ENCODE results near the gene TSKS. TPM values are rescaled to one million over a fixed set of nuclear protein-coding genes. Genes with fewer than 3 reads are reported as not detected.

TSKS gene, protein sequence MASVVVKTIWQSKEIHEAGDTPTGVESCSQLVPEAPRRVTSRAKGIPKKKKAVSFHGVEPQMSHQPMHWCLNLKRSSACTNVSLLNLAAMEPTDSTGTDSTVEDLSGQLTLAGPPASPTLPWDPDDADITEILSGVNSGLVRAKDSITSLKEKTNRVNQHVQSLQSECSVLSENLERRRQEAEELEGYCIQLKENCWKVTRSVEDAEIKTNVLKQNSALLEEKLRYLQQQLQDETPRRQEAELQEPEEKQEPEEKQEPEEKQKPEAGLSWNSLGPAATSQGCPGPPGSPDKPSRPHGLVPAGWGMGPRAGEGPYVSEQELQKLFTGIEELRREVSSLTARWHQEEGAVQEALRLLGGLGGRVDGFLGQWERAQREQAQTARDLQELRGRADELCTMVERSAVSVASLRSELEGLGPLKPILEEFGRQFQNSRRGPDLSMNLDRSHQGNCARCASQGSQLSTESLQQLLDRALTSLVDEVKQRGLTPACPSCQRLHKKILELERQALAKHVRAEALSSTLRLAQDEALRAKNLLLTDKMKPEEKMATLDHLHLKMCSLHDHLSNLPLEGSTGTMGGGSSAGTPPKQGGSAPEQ
- under 1 TPM; 0.23 to 0.83 TPM for total RNA-seq
- under 1 TPM; 0.56 to 0.65 TPM for polyA plus RNA-seq
- long read RNA-seq, donor 1: 0 reads
- long read RNA-seq, donor 2: 0 reads
- long read RNA-seq, donor 3, partial matches to known transcripts: 8 of 8 reads
- long read RNA-seq, donor 3, other reads (novel, unspliced or antisense): 0 of 8 reads
- long read RNA-seq, donor 4: 0 reads
- long read RNA-seq, donor 5: 0 reads

DNA sequence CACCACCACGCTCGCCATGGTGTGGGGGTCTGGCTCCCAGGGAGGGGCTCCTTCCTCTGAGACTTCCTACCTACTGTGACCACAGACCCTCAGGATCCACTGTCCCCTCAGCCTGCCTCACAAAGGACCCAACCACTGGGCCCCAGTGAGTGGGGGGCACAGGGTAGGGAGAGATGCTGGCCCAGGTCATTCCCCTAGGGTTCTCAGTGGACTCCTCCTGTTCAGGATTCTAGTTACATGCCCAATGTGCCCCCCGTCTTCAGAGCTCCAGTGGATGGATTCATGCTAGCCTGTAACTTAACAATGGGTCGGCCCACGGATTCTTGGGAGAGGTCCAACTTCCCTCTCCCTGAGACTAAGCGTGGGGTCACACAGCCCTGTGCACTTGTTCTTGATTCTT lies at the start of gene TSKS:
Gene TSKS (minus strand): TSS at position 77 of the 400 bp plus-strand sequence. CDS start 59 bp downstream, at position 18.
- no peak within 1 kb of the TSS for H3K4me3 ChIP-seq
- DNase-seq (no peak), ATAC-seq (ENCODE audit: insufficient read depth, low FRiP score) (no peak)
- no peak within 1 kb of the TSS for H3K9ac ChIP-seq (ENCODE audit: insufficient read depth in 1 of 2, low read length in 2 of 2)
- no peak within 1 kb of the TSS for H3K27ac ChIP-seq (ENCODE audit: low read depth in 1 of 2, low read length in 1 of 2)
- H3K4me1 ChIP-seq (ENCODE audit: control insufficient read depth in 5 of 5, insufficient read depth in 5 of 5, low read length in 5 of 5): peaks cover 0 to 23% (median 5%) of the 10 kb centered on the region in 5 donors
- 75 to 79% methylated on average over 6 of the region's 6 CpGs for WGBS, 2 donors
- TF ChIP-seq, protein P1, sequence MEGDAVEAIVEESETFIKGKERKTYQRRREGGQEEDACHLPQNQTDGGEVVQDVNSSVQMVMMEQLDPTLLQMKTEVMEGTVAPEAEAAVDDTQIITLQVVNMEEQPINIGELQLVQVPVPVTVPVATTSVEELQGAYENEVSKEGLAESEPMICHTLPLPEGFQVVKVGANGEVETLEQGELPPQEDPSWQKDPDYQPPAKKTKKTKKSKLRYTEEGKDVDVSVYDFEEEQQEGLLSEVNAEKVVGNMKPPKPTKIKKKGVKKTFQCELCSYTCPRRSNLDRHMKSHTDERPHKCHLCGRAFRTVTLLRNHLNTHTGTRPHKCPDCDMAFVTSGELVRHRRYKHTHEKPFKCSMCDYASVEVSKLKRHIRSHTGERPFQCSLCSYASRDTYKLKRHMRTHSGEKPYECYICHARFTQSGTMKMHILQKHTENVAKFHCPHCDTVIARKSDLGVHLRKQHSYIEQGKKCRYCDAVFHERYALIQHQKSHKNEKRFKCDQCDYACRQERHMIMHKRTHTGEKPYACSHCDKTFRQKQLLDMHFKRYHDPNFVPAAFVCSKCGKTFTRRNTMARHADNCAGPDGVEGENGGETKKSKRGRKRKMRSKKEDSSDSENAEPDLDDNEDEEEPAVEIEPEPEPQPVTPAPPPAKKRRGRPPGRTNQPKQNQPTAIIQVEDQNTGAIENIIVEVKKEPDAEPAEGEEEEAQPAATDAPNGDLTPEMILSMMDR (IDR thresholded peaks at IDR 0.05; ENCODE audit: control extremely low read depth, extremely low read depth): no peak
- H3K36me3 ChIP-seq (ENCODE audit: control insufficient read depth in 4 of 4, insufficient read depth in 4 of 4, low read length in 4 of 4): no peaks in the 10 kb centered on the region
- H3K27me3 ChIP-seq (ENCODE audit: control insufficient read depth in 3 of 3, insufficient read depth in 3 of 3, low read length in 2 of 3): no peaks in the 10 kb centered on the region
- H3K9me3 ChIP-seq (ENCODE audit: control insufficient read depth in 4 of 4, insufficient read depth in 3 of 4, low read length in 3 of 4): no peaks in the 10 kb centered on the region

DNA sequence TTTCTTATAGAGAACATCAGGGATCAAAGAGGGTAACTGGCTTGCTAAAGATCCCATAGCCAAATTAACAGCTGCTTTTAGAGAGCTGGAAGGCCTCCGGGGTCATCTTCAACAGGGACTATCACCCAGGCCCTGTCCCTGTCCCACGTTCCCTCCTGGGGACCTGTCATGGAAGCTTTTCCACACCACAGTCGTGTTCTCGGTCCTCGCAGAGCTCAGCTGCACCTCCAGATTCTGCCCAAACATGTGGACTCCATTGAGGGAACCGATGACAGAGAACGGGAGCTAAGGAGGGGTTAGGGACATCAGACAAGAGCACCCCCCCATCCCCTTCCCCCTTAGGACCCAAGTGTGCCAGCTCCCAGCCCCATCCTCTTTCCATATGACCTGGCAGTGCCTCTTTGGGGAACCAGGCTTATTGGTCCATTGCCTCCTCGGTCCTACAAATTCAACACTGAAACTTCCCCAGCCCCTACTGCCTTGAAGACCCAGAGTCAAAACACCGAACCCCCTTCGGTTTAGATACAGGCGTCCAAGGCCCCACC lies 49.4 kb upstream of the TSKS start:
- TF ChIP-seq, protein P1 (IDR thresholded peaks at IDR 0.05; ENCODE audit: control extremely low read depth, extremely low read depth): no peak
- ATAC-seq (ENCODE audit: insufficient read depth, low FRiP score) (no peak), DNase-seq (no peak)
- peak overlapping the region; percentile 84 to 87 for H3K27ac ChIP-seq (ENCODE audit: low read depth in 1 of 2, low read length in 1 of 2)
- H3K4me3 ChIP-seq: peak overlapping the region; percentile 43
- no peaks in the 10 kb centered on the region for H3K36me3 ChIP-seq (ENCODE audit: control insufficient read depth in 4 of 4, insufficient read depth in 4 of 4, low read length in 4 of 4)
- H3K9me3 ChIP-seq (ENCODE audit: control insufficient read depth in 4 of 4, insufficient read depth in 3 of 4, low read length in 3 of 4): no peaks in the 10 kb centered on the region
- no peaks in the 10 kb centered on the region for H3K27me3 ChIP-seq (ENCODE audit: control insufficient read depth in 3 of 3, insufficient read depth in 3 of 3, low read length in 2 of 3)
- 52% methylated on average over 11 of the region's 11 CpGs for WGBS, 2 donors
- H3K9ac ChIP-seq (ENCODE audit: insufficient read depth in 1 of 2, low read length in 2 of 2): peak overlapping the region; percentile 46 to 99
- peaks cover 0 to 20% (median 8%) of the 10 kb centered on the region in 5 donors for H3K4me1 ChIP-seq (ENCODE audit: control insufficient read depth in 5 of 5, insufficient read depth in 5 of 5, low read length in 5 of 5)

DNA sequence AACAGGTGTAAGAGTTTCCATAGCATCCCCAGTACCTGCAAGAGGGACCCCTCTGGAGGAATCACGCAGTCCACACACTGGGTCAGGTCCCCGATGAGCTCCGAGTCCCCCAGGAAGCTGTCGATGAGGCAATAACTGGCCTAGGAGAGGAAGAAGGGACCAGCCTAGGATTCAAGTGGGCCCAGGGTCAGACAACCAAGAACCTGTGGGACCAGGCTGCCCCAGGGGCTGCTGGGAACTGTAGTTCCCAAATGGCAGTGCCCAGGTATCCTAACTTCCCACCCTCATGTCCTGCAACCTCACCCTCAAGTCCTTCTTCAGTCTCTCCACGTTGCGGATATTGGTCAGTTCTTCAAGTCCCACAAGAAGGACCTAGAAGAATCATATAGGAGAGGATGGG lies 48.2 kb upstream of the TSKS start:
- H3K36me3 ChIP-seq (ENCODE audit: control insufficient read depth in 4 of 4, insufficient read depth in 4 of 4, low read length in 4 of 4): peaks cover 0 to 4% (median 2%) of the 10 kb centered on the region in 4 donors
- peak overlapping the region in 1 of 2 donors; percentile 21 for H3K27ac ChIP-seq (ENCODE audit: low read depth in 1 of 2, low read length in 1 of 2)
- ATAC-seq (ENCODE audit: insufficient read depth, low FRiP score): no peak
- no peaks in the 10 kb centered on the region for H3K27me3 ChIP-seq (ENCODE audit: control insufficient read depth in 3 of 3, insufficient read depth in 3 of 3, low read length in 2 of 3)
- no peak overlapping the region for H3K4me3 ChIP-seq
- 81 to 84% methylated on average over 6 of the region's 6 CpGs for WGBS, 2 donors
- H3K4me1 ChIP-seq (ENCODE audit: control insufficient read depth in 5 of 5, insufficient read depth in 5 of 5, low read length in 5 of 5): peaks cover 0 to 20% (median 8%) of the 10 kb centered on the region in 5 donors
- H3K9me3 ChIP-seq (ENCODE audit: control insufficient read depth in 4 of 4, insufficient read depth in 3 of 4, low read length in 3 of 4): no peaks in the 10 kb centered on the region
- H3K9ac ChIP-seq (ENCODE audit: insufficient read depth in 1 of 2, low read length in 2 of 2): no peak overlapping the region
- DNase-seq: no peak
- TF ChIP-seq, protein P1 (IDR thresholded peaks at IDR 0.05; ENCODE audit: control extremely low read depth, extremely low read depth): no peak

All from lung (tissue), 16 donors.